GM12892 (cell line): Measurements from ENCODE around the gene ANKRD39.

Experiments
- POLR2A ChIP-seq: IDR thresholded peaks from 2 replicates; pipeline ENCODE4 v1.6.1; 2011; ENCODE audit warnings: low read depth, low read length, control low read depth
- POLR2AphosphoS5 ChIP-seq: IDR thresholded peaks from 2 replicates; pipeline ENCODE4 v1.6.1; 2011; ENCODE audit warnings: low read depth, low read length, control low read depth
- TAF1 ChIP-seq: IDR thresholded peaks from 2 replicates; pipeline ENCODE4 v1.6.1; 2011; ENCODE audit warnings: low read depth, mild to moderate bottlenecking, control low read depth, low read length, borderline replicate concordance

GRCh38 chr2:96808176-96808837 is 49.5 kb downstream of the ANKRD39 start:
- no peak for TF ChIP-seq POLR2AphosphoS5
- TF ChIP-seq POLR2A, result no peak
- no peak for TF ChIP-seq TAF1
